Jurkat, Clone E6-1 (cell line): Measurements from ENCODE around the gene RABIF.
"Not testable (repeated sequence)": the region's sequence is repeated elsewhere in the genome, so short reads cannot be mapped to it uniquely, and the experiment has no call there.

Experiments
- DNase-seq: peaks from one replicate; pipeline ENCODE4 v3.0.0-alpha.2; 2011; ENCODE audit warnings: low read depth, low spot score
- H3K4me3 ChIP-seq: 2 replicates; pipeline ENCODE4 v1.5.1; 2011; ENCODE audit warnings: mild to moderate bottlenecking, low read length, control low read depth, moderate library complexity

RABIF gene

DNA sequence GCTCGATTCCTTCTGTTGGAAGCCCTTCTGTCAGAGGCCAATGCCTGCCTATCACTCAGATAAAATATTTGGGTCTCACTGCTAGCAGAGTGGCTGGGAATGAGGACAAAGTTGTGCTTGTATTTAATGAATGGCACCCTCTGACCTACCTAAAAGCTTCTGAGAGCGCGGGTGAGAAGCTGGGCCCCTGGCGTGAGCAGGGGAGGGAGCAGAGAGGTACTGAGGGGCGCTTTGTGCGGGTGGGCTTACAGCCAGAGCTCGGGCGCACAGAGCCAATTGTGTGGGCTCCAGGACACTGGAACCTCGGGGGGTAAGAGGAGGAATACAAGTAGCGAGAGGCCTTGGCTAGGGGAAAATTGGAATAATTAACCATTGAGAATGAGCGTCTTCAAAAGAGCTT lies 45.9 kb downstream of the RABIF start:
- H3K4me3 ChIP-seq: no peak overlapping the region
- DNase-seq: no peak

GRCh38 chr1:202837746-202838262 lies 51.1 kb downstream of the RABIF start:
- no peak for DNase-seq

DNA sequence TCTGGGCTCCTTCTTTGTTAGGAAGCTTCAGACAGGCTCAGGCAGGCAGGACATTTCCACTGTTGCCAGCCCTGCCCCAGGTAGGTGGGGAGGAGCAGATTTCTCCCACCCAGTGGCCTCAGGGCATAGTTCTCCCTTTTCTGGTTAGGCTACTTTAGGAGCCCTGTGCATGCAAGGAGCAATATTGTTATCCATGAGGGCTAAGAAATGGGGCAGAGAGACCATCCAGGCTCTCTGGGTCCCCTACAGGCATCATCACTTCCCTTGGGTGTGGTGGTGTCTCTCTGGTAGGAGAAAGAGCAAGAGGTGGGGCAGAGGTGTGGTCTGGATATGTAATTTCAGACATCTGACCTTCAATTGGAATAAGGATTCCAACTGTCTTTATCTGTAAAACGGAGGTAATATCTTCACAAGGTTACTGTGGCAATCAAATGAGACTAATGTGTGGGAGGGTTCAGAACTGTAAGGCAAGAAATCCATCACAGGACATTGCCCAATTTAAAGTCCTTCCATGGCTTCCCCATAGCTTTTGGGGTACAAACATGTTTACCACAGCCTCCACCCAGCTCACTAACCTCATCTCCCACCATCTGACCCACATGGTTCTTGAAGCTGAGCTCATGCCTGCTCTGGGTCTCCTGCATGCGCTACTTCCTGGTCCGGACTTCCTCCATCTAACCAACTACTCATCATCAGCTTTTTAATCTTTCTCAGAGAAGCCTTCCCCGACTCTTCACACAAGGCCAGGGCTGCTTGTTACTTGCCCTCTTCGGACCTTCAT lies 52.1 kb downstream of the RABIF start:
- H3K4me3 ChIP-seq: no peak overlapping the region
- no peak for DNase-seq

More at GRCh38 chr1:202837746-202838262, 51.1 kb downstream of the RABIF start:
- no peak overlapping the region for H3K4me3 ChIP-seq

DNA sequence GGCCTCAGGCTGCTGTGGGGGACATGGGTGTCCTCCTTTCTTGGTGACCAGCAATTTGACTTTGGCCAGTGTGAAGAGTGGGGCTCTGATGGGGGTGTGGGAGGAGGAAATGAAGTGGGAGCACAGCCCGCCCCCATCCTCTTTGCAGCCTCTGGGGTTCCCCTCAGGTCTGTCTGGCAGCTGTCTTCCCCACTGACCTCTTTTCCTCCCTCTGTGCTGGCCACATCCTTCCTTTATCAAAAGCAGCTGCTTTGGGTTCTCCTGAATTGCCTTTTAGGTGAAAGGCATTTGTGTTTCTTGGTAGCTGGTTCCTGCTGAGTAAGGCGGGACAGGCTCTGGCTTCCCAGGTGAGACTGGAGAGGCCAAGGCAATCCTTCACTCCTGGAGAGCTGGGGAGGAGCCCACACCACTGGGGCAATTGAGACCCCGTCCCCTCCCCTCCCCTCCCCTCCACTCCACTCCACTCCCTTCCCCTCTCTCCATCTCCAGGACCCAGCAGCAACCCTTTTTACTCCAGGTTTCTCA lies 53.3 kb downstream of the RABIF start:
- peak; percentile 66 for DNase-seq
- H3K4me3 ChIP-seq: no peak overlapping the region

- DNase-seq: peak; percentile 22
Observed at GRCh38 chr1:202834771-202835547, 54.0 kb downstream of the RABIF start.

GRCh38 chr1:202831906-202832305 lies 57.0 kb downstream of the RABIF start:
- DNase-seq: no peak
- no peak overlapping the region for H3K4me3 ChIP-seq

More at GRCh38 chr1:202834771-202835547, 54.0 kb downstream of the RABIF start:
- no peak overlapping the region for H3K4me3 ChIP-seq

GRCh38 chr1:202829223-202829622 lies 59.7 kb downstream of the RABIF start:
- H3K4me3 ChIP-seq, DNase-seq: not testable (repeated sequence)
